Trophoblast cell (in vitro differentiated cells and primary cell): Measurements from ENCODE around the gene WDR81.
A peak's percentile ranks its signal among the peaks of the same experiment; 100 is the strongest.
"Not testable (repeated sequence)": the region's sequence is repeated elsewhere in the genome, so short reads cannot be mapped to it uniquely, and the experiment has no call there.

Experiments used
- DNase-seq, 2 donors: peaks; one replicate each; pipeline ENCODE4 v3.0.0-alpha.2; 2016
- H2AFZ ChIP-seq: 2 replicates; pipeline ENCODE4 v1.6.1; 2013; ENCODE audit warnings: low read length, moderate library complexity, mild to moderate bottlenecking; ENCODE audit not compliant: insufficient read depth, poor library complexity
- H2AK5ac ChIP-seq: 2 replicates; pipeline ENCODE4 v1.6.1; 2013; ENCODE audit warnings: mild to moderate bottlenecking, low read length
- H2BK120ac ChIP-seq: 2 replicates; pipeline ENCODE4 v1.6.1; 2013; ENCODE audit warnings: low read length, mild to moderate bottlenecking, moderate library complexity; ENCODE audit not compliant: insufficient read depth, poor library complexity
- H2BK12ac ChIP-seq: 2 replicates; pipeline ENCODE4 v1.6.1; 2013; ENCODE audit warnings: mild to moderate bottlenecking, low read length, moderate library complexity
- H2BK5ac ChIP-seq: 2 replicates; pipeline ENCODE4 v1.6.1; 2013; ENCODE audit warnings: low read length, low read depth, moderate library complexity, mild to moderate bottlenecking; ENCODE audit not compliant: poor library complexity
- H3K14ac ChIP-seq: 2 replicates; pipeline ENCODE4 v1.6.1; 2013; ENCODE audit warnings: mild to moderate bottlenecking, low read length
- H3K18ac ChIP-seq: 2 replicates; pipeline ENCODE4 v1.6.1; 2013; ENCODE audit warnings: mild to moderate bottlenecking, low read length
- H3K23ac ChIP-seq: 2 replicates; pipeline ENCODE4 v1.6.1; 2013; ENCODE audit warnings: low read length
- H3K27ac ChIP-seq: 2 replicates; pipeline ENCODE4 v1.5.1; 2013; ENCODE audit warnings: low read depth, mild to moderate bottlenecking, inconsistent platforms, low read length, moderate library complexity
- H3K27me3 ChIP-seq: 2 replicates; pipeline ENCODE4 v1.6.1; 2013; ENCODE audit warnings: inconsistent platforms, mild to moderate bottlenecking, low read length, moderate library complexity; ENCODE audit not compliant: insufficient read depth
- H3K36me3 ChIP-seq, 2 experiments: 1 replicate in 1 of 2; 2 replicates in 1 of 2; pipeline ENCODE4 v1.6.1; 2013; ENCODE audit warnings: low read length in 2 of 2, mild to moderate bottlenecking in 2 of 2, moderate library complexity in 1 of 2; ENCODE audit not compliant: insufficient read depth in 2 of 2, control insufficient read depth in 1 of 2
- H3K4ac ChIP-seq: 2 replicates; pipeline ENCODE4 v1.6.1; 2013; ENCODE audit warnings: low read depth, mild to moderate bottlenecking, low read length, moderate library complexity
- H3K4me1 ChIP-seq, 2 experiments: 1 replicate in 1 of 2; 2 replicates in 1 of 2; pipeline ENCODE4 v1.6.1; 2013; ENCODE audit warnings: low read length in 2 of 2, mild to moderate bottlenecking in 2 of 2, moderate library complexity in 1 of 2; ENCODE audit not compliant: insufficient read depth in 2 of 2, control insufficient read depth in 1 of 2
- H3K4me2 ChIP-seq: 2 replicates; pipeline ENCODE4 v1.6.1; 2013; ENCODE audit warnings: inconsistent platforms, mild to moderate bottlenecking, low read length, moderate library complexity
- H3K4me3 ChIP-seq: 2 replicates; pipeline ENCODE4 v1.5.1; 2013; ENCODE audit warnings: mild to moderate bottlenecking, low read depth, low read length, inconsistent platforms
- H3K79me1 ChIP-seq: one replicate; pipeline ENCODE4 v1.6.1; 2013; ENCODE audit warnings: low read length
- H3K79me2 ChIP-seq: 2 replicates; pipeline ENCODE4 v1.6.1; 2013; ENCODE audit warnings: low read length, mild to moderate bottlenecking; ENCODE audit not compliant: control insufficient read depth, insufficient read depth, poor library complexity
- H3K9ac ChIP-seq: 2 replicates; pipeline ENCODE4 v1.6.1; 2013; ENCODE audit warnings: mild to moderate bottlenecking, low read length
- H3K9me3 ChIP-seq: 2 replicates; pipeline ENCODE4 v1.6.1; 2013; ENCODE audit warnings: low read depth, mild to moderate bottlenecking, control low read depth, inconsistent platforms, low read length; ENCODE audit not compliant: insufficient read depth
- H4K12ac ChIP-seq: 2 replicates; pipeline ENCODE4 v1.6.1; 2013; ENCODE audit warnings: low read depth, mild to moderate bottlenecking, low read length, moderate library complexity
- H4K8ac ChIP-seq: 2 replicates; pipeline ENCODE4 v1.6.1; 2013; ENCODE audit warnings: low read depth, mild to moderate bottlenecking, low read length, moderate library complexity
- H4K91ac ChIP-seq: one replicate; pipeline ENCODE4 v1.6.1; 2013; ENCODE audit warnings: low read depth, mild to moderate bottlenecking, low read length, moderate library complexity
- WGBS: extraction: QIAGEN DNeasy Blood & Tissue Kit; methylation state at CpG from one replicate; pipeline ENCODE4 v1.1.7; 2013; ENCODE audit warnings: missing lambda C conversion rate; ENCODE audit not compliant: insufficient read length, insufficient coverage; ENCODE audit errors: extremely low coverage; 5-methylcytosine and 5-hydroxymethylcytosine counted together

The WDR81 gene

DNA sequence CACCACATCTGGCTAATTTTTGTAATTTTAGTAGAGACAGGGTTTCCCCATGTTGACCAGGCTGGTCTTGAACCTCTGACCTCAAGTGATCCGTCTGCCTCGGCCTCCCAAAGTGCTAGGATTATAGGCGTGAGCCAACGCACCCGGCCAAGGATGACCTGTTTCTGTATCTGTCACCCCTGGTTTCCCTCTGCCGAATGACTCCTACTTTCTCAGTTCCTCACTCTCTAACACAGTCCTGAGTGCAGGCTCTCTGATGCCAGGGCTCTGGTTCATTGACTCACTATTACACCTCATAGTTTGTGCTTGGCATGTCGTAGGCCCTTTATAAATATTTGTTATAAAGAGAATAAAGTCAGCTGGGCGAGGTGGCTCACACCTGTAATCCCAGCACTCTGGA, 29.1 kb upstream of the WDR81 start:
- Histone ChIP-seq H3K4me2 (no peak overlapping the region), H3K79me2 (no peaks in the 10 kb centered on the region), H4K91ac (no peak overlapping the region), H3K27ac (no peak overlapping the region), H2BK120ac (no peak overlapping the region), H2BK12ac (no peak overlapping the region), H3K9me3 (peaks cover 3% of the 10 kb centered on the region), H3K79me1 (no peaks in the 10 kb centered on the region), H3K36me3 (no peaks in the 10 kb centered on the region), H2AK5ac (no peak overlapping the region), H3K4me1 (no peaks in the 10 kb centered on the region), H3K9ac (no peak overlapping the region), H3K14ac (no peak overlapping the region), H2AFZ (no peak overlapping the region), H3K23ac (no peak overlapping the region), H3K4me3 (no peak overlapping the region), H2BK5ac (no peak overlapping the region), H3K4ac (no peak overlapping the region), H3K27me3 (no peaks in the 10 kb centered on the region), H4K12ac (no peak overlapping the region), H3K18ac (no peak overlapping the region), H4K8ac (no peak overlapping the region)
- WGBS, result no CpG with 5 or more reads among the region's 8 CpGs
- DNase-seq, result no peak

DNA sequence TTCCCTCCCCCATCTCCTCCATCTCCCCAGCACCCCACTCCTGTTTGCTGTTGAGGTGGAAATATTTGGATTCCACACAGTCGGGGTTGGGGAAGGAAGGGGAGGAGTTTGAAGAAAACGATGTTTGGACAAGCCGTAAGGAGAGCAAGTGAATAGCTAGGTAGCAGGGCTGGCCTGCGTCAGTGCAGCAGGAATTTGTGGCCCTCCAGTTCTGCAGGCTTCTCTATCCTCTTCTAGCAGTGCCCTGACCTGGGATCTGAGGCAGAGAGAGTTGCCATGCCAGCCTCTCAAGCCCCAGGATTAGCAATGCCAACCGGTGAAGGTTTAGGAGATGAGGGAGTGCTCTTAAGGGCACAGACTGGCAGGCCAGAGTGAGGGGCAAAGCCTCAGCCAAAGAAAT, 26.8 kb upstream of the WDR81 start:
- no peak overlapping the region for H3K4me3 ChIP-seq
- H4K91ac ChIP-seq, result no peak overlapping the region
- no peaks in the 10 kb centered on the region for H3K36me3 ChIP-seq
- no peak overlapping the region for H2AFZ ChIP-seq
- no peak overlapping the region for H2AK5ac ChIP-seq
- no peak overlapping the region for H3K4me2 ChIP-seq
- no peak overlapping the region for H4K8ac ChIP-seq
- DNase-seq, result no peak
- no peak overlapping the region for H3K14ac ChIP-seq
- no peak overlapping the region for H3K23ac ChIP-seq
- H3K4me1 ChIP-seq, result no peaks in the 10 kb centered on the region
- no peak overlapping the region for H4K12ac ChIP-seq
- peaks cover 3% of the 10 kb centered on the region for H3K9me3 ChIP-seq
- no peak overlapping the region for H3K4ac ChIP-seq
- no peak overlapping the region for H2BK120ac ChIP-seq
- no peak overlapping the region for H3K18ac ChIP-seq
- H3K9ac ChIP-seq, result no peak overlapping the region
- no peaks in the 10 kb centered on the region for H3K79me2 ChIP-seq
- no CpG with 5 or more reads among the region's 5 CpGs for WGBS
- no peak overlapping the region for H2BK12ac ChIP-seq
- H2BK5ac ChIP-seq, result no peak overlapping the region
- no peaks in the 10 kb centered on the region for H3K27me3 ChIP-seq
- no peak overlapping the region for H3K27ac ChIP-seq
- H3K79me1 ChIP-seq, result no peaks in the 10 kb centered on the region

DNA sequence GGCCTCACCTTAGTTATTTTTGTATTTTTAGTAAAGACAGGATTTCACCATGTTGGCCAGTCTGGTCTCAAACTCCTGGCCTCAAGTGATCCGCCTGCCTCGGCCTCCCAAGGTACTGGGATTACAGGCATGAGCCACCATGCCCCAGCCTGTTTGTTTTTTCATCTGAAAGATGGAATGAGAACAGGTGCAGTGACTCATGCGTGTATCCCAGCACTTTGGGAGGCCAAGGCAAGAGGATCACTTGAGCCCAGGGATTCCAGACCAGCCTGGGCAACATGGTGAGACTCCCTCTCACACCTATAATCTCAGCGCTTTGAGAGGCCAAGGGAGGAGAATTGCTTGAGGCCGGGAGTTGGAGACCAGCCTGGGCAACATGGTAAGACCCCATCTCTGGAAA, 24.6 kb upstream of the WDR81 start:
- no CpG with 5 or more reads among the region's 5 CpGs for WGBS

DNA sequence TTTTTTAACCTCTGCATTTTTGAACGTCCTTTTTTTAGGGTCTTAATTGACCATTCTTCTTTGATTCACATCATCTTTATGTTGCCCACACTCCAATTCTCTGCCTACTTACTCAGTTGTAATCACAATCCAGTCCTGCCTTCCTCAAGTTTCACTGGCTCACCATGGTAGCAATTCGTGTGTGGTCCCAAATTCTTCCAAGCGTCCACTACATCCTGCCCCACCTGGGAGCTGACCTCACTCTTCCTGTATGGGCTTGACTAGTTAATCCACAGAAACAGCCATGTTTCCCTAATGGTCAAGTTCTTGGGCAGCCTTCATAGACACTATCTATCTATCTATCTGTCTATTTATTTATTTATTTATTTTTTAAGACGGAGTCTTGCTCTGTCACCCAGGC, 21.4 kb upstream of the WDR81 start:
- no peak overlapping the region for H3K23ac ChIP-seq
- H3K36me3 ChIP-seq, result no peaks in the 10 kb centered on the region
- no peak overlapping the region for H4K8ac ChIP-seq
- no peak overlapping the region for H3K4me2 ChIP-seq
- H3K27ac ChIP-seq, result no peak overlapping the region
- no peaks in the 10 kb centered on the region for H3K27me3 ChIP-seq
- H2AK5ac ChIP-seq, result no peak overlapping the region
- no peak overlapping the region for H3K9ac ChIP-seq
- H4K91ac ChIP-seq, result no peak overlapping the region
- H3K4ac ChIP-seq, result no peak overlapping the region
- no peak overlapping the region for H4K12ac ChIP-seq
- no peak overlapping the region for H3K14ac ChIP-seq
- H2BK12ac ChIP-seq, result no peak overlapping the region
- peak in 1 of 2 donors; percentile 8 for DNase-seq
- H3K4me3 ChIP-seq, result no peak overlapping the region
- H3K79me2 ChIP-seq, result no peaks in the 10 kb centered on the region
- H3K18ac ChIP-seq, result no peak overlapping the region
- peaks cover 0 to 2% of the 10 kb centered on the region in 2 experiments for H3K4me1 ChIP-seq
- H2BK120ac ChIP-seq, result no peak overlapping the region
- no CpG with 5 or more reads among the region's 4 CpGs for WGBS
- no peaks in the 10 kb centered on the region for H3K9me3 ChIP-seq
- H2BK5ac ChIP-seq, result no peak overlapping the region
- H2AFZ ChIP-seq, result no peak overlapping the region
- no peaks in the 10 kb centered on the region for H3K79me1 ChIP-seq

More for the DNA sequence above, 24.6 kb upstream of the WDR81 start:
- not testable (repeated sequence) for H4K91ac ChIP-seq, H3K9me3 ChIP-seq, H3K4ac ChIP-seq, H3K27me3 ChIP-seq, H3K4me3 ChIP-seq, H2BK5ac ChIP-seq, H3K79me2 ChIP-seq, H3K18ac ChIP-seq, H3K4me1 ChIP-seq, H4K8ac ChIP-seq, H3K79me1 ChIP-seq, H3K23ac ChIP-seq, H2AFZ ChIP-seq, H3K4me2 ChIP-seq, H3K14ac ChIP-seq, H4K12ac ChIP-seq, H2AK5ac ChIP-seq, H3K27ac ChIP-seq, H2BK120ac ChIP-seq, H2BK12ac ChIP-seq, H3K36me3 ChIP-seq, H3K9ac ChIP-seq
- DNase-seq, result peak in 1 of 2 donors; percentile 48
